GM21529 (cell line): Measurements from ENCODE around the gene NME1.
A peak's percentile ranks its signal among the peaks of the same experiment; 100 is the strongest.
"Not testable (repeated sequence)": the region's sequence is repeated elsewhere in the genome, so short reads cannot be mapped to it uniquely, and the experiment has no call there.

Experiments used
- ATAC-seq: cut with Tn5 transposase; IDR thresholded peaks from one replicate; pipeline ENCODE4 v1.9.1; 2021; ENCODE audit not compliant: unreplicated experiment

The NME1 gene

DNA sequence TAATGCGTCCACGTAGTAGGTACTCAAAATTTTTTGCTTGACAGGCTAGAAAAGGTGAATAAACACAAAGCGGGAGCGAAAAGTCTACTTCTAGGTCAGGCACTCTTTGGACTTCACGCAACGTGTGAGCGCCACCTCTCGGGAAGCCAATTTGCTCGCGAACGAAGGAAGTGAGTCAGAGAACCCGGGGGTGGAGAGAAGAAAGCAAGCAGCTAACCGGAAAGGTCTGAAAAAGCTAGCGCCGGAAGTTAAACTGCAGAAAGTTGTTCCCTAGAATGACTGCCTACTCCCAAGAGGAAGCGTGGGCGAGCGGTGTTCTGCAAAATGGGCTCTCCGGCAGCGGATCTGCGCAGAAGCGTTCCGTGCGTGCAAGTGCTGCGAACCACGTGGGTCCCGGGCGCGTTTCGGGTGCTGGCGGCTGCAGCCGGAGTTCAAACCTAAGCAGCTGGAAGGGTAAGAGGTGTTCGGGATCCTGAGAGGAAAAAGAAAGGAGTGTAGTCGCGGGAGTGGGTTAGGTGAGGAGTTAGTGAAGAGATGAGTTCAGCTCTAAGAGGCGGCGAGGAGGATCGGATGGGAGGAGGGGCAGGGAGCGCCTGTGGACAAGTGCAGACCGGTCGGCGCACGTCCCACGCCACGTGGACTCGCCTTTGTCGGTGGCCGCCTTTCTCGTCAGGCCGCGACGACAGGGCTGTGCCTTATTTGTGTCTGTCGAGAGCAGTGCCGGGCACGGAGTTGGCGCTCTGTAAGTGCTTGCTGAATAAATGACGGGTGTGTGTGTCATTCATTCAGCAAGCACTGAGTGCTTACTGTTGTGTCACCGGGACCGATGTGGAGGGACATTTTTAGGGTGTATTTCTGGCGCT lies at the start of gene NME1:
Gene NME1 (plus strand): TSS at position 350 of the 863 bp plus-strand sequence. CDS start 2,096 bp downstream, outside the sequence.
- peak; percentile 88 for ATAC-seq

DNA sequence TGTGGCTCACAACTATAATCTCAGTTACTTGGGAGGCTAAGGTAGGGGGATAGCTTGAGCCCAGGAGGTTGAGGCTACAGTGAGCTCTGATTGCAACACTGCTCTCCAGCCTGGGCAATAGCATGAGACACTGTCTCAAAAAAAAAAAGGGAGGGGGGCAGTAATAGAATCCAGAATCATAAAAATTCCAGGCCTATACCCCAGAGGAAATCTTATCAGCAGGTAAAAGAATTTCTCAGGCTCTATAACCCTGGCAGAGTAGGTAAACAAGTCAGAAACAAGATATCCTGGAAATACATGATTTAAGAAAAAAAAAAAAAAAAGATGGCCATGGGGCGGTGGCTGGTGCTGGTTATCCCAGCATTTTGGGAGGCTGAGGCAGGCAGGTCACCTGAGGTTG lies 45.6 kb upstream of the NME1 start:
- no peak for ATAC-seq

DNA sequence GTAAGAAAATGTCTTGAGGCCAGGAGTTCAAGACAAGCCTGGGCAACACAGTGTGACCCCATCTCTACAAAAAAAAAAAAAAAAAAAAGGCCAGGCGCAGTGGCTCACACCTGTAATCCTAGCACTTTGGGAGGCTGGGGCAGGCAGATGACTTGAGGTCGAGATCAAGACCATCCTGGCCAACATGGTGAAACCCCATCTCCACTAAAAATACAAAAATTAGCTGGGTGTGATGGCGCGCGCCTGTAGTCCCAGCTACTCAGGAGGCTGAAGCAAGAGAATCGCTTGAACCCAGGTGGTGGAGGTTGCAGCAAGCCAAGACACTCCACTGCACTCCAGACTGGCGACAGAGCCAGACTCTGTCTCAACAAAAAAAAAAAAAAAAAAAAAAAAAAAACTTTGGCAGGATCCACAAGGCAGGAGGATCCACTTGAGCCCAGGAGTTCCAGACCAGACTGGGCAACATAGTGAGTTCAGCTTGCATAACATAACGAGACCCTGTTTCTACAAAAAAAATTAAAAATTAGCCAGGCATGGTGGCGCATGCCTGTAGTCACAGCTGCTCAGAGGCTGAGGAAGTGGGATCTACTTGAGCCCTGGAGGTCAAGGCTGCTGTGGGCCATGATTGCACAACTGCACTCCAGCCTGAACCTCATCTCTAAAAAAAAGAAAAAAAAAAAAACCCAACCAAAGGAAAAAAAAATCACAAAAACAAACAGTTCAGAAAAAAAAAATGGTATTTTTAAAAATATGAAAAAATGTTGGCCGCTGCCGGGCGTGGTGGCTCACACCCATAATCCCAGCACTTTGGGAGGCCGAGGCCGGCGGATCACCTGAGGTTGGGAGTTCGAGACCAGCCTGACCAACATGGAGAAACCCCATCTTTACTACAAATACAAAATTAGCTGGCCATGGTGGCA lies 40.8 kb upstream of the NME1 start:
- not testable (repeated sequence) for ATAC-seq

DNA sequence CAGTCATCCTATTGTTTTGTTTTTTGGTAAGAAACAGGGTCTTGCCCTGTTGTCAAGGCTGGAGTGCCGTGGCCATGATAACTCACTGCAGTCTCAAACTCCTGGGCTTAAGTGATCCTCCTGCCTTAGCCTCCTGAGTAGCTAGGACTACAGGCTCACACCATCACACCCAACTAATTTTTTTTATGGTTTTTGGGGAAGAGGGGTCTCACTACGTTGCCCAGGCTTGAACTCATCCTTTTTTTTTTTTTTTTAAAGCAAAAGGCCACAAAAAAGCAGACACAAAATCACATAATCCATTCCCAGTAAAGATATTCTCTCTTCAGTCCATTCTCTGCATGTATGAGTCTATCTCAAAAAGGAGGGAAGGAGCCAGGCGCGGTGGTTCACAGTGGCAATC lies 38.2 kb upstream of the NME1 start:
- ATAC-seq = no peak

DNA sequence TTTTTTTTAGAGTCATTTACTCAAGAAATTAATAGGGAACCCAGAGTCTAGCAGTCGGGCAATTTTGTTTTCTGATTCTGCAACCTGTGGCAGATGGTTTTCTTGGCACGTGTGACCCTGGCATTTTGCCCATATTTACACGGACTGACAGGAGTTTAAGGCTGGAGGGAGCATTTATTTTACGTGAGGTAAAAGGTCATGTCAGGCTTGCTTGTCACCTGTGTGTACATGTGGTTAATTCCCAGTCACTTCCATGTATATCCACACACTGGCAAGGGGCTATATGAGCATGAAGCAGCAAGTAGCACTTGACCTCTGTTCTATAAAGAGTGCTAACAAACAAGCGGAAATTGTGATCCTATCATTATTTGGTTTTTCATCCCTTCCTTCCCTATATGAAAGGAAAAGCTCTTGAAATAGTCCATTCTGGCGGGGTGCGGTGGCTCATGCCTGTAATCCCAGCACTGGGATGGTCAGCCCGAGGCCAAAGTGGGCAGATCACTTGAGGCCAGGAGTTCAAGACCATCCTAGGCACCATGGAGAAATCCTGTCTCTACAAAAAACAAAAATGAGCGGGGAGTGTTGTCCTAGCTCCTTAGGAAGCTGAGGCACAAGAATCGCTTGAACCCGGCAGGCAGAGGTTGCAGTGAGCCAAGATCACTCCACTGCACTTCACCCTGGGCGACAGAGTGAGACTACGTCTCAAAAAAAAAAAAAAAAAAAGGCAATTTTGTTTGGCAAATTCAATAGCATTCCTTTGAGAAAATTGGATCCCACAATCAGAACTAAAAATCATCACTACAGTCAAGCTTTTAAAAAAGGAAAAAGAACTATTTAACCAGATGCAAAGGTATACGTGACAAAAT lies 34.8 kb upstream of the NME1 start:
- ATAC-seq = no peak

DNA sequence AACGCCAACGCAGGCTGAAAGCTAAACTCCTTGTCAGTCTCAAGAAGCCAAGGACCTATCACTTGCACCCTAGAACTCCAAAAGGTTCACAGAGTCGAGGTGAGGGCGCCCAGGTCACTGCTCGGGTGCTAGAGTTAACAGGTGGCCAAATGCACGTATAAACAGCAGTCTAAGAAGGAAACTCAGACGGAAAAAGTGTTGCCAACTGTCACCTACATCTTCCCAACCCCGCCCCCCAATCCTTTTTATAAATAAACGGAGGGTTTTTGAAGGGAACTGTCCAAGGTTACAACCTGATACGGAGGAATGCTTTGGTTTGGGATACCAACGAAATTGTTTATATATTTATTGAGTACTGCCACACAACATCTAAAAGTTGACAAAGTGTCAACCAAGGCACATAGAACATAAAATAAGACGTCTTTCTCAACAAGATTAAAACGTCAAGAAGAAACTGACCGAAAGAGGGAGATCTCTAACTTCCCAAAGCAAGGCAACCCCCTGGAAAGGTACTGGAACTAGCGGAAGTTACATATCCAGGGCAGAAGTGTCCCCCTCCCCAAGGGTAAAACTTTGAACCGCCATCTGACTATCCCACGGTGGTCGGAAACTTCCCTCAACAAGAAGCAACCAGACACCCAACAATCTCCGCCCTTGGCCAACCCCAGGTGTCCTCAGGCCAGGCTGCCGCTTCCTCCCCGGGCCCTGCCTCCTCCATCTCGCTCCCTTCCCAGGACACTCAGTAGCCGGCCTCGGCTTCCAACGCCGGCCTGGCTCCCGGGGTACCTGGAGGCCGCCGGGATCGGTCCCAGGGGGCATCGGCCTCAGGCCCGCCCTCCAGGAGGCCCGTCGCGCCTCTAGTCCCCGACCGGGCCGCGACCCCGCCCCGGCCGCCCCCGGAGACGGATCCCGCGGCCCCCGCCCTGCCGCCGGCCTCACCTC lies 33.7 kb upstream of the NME1 start:
- ATAC-seq = peak; percentile 31

DNA sequence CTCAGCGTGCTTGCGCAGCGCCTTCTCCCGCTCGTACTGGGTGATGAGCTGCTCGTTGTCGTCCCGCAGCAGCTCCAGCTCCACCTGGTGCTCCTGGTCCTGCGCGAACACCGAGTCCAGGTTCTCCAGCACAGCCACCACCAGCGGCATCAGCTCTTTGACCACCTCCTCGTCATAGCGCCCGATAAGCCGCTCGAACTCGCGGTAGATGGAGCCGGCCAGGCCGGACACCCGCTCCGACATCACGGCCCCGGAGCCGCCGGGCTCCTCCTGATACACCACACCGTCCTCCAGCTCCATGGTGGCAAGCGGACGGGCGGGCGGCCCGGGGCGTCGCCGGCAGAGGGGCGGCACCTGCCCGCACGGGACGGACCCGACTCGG lies 33.0 kb upstream of the NME1 start:
- ATAC-seq = peak; percentile 33

DNA sequence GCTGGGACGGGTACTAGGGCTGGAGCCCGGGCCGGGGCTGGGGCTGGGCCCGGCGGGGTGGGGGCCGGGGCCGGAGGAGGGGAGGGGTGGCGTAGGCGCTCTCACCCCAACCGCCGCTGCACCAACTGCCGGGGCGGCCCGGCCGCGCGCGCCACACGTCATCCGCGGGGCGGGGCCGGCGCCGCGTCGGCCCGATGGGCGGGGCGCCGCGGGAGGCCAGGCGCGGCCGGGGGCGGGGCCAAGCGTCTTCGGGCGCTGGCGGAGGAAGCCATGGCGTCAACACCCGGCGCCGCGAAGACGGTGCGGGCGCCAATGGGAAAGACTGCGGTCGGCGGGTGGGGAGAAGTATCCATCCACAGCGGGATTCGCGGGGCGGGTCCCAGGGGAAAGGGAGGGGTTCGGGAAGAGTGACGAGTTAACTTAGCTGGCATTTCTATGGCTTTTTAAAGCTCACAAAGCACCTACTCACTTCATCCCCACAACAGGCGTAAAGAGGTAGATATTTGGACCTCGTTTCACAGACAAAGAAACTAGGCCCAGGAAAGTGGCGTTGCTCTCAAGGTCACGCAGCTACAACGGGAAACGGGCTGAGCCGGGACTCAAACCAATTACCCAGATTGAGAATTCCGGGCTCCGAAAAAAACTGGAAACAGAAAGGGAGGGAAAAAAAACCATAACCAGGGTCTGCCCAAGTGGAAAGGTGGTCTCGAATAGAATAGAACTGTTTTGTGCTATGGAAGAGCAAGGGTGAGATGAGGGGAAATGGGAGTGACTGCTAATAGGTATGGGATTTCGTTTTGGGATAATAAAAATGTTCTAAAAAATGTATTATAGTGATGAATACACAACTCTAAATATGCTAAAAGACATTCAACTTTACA lies 32.4 kb upstream of the NME1 start, which contains the start of gene SPAG9:
Gene SPAG9 (minus strand): TSS at position 130 of the 881 bp plus-strand sequence. CDS start 212 bp downstream, outside the sequence.
- ATAC-seq = peak; percentile 61

DNA sequence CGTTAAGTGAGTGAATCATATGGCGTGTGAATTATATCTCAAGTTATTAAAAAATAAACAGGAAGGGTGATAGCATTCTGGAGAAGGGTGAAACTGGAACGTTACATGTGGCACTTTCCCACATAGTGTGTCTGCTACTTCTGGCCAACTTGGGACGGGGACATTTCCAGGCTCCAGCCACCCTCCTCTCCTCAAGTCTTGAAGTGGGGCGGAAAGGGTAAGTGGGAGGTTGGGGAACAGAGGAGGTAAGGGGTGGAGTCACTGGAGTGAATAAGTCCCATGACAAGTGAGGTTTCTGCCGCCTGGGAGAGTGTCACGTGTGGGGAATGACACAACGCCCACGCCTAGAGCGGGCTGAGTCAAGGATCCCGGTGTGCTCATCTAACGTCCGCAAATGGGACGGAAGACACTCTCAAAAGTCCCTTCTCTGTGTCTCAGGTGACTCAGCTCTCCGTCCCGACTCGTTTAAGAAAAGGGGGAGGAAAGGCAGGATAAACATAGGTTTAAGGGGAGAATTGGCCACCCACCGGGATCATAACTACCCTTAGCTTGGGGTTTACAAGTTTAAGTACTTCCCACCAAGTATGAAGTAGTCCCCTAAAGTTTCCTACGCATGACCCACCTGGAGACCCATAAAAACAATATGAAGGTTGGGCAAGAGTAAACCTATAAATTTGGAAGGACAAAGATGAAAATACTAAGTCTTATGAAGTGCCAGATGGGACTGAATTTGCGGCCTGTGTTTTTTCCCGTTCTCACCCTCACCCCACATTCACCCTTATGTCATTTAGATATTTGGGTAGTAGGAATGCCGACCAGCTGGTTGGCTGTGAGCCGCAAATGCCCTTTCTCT lies 31.5 kb upstream of the NME1 start:
- peak; percentile 37 for ATAC-seq

DNA sequence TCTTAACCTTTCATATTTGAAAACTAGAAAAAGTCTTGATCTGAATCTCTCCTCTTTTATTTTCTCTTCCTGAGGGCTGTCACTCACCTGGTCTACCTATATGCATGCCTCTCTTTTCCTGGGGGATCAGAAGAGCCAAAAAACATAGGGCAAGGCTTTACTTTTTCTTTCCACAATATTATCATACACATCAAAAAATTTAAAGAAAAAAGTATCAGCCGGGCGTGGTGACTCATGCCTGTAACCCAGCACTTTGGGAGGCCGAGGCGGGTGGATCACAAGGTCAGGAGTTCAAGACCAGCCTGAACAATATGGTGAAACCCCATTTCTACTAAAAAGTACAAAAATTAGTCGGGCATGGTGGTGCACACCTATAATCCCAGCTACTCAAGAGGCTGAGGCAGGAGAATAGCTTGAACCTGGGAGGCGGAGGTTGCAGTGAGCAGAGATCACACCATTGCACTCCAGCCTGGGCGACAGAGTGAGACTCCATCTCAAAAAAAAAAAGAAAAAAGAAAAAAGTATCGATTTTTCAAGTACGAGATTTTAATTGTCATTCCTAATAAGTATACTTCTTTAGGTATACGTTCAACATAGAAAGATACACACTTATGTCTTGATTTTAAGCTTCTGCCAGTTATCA lies 30.8 kb upstream of the NME1 start:
- not testable (repeated sequence) for ATAC-seq

DNA sequence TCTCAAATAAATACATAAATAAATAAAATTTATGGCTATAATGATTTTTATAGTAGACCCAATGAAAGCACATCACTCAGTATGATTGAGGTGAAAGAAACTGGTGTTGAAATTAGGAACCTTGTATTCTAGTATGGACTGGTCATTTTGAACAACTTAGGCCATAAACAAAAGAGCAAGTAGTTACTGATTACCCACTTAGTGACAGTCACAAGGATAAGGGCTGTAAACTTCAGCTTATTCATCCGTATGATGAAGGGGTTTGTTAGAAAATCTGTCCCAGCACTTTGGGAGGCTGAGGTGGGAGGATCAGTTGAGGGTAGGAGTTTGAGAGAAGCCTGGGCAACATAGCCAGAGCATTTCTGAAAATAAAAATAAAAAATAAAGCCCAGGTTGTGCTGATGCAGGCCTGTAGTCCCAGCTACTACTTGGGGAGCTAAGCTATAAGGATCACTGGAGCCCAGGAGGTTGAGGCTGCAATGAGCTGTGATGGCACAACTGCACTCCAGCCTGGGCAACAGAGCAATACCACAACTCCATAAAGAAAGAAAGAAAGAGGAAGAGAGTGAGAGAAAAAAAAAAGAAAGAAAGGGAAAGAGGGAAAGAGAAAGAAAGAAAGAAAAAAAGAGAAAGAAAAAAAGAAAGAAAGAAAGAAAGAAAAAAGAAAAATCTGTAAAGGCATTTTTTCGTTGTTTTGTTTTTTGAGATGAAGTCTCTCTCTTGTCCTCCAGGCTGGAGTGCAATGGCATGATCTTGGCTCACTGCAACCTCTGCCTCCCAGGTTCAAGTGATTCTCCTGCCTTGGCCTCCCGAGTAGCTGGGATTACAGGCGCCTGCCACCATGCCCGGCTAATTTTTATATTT lies 28.5 kb upstream of the NME1 start:
- no peak for ATAC-seq

DNA sequence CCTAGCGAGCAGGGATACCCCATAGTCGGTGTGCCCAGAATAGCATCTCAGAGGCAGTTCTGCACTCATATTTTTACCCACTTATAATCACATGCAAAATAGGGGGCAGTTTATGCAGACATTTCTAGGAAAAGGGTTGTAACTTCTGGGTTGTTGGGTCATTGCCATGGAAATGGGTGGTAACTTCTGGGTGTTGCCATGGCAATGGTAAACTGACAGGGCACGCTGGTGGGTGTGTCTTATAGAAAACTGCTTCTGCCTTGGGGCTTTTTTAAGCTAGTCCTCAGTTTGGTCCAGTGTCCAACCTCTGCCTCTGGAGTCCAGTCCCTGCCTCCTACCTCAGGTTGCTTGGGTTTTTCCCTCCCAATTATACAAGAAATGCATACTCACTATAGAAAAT lies 25.3 kb upstream of the NME1 start:
- ATAC-seq = no peak

DNA sequence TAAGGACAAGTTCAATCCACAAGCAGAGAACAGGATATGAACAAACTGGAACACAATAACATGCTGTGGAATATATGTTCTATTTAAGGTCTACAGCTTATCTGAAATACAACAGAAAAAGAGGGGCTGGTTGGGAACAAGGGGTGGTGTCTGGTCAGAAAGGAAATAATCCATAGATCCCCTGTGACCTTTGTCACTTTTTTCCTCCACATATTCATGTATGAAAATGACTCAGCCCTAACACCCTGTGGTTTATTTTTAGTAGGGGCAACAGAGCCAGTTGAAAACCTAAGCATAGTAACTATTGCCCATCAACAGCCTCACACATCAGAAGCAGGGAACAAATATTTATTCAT lies 20.4 kb upstream of the NME1 start:
- ATAC-seq = peak; percentile 59

DNA sequence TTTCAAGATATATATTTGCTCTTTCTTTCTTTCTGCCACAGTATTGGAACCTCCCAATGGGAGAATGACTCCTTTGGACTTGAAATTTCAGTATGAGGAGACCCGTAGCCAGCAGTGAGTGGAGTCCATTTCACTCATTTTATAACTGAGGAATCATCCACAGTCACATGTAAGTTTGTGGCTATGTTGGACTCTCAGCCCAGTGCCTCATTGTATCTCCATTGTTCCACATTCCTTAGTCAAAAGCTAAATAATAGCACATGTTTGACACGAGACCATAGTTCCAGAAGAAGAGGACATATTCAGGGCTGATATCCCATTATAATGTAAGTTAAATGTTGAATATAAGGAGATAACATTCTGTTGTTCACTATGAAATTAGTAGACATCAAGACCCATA lies 20.0 kb upstream of the NME1 start:
- no peak for ATAC-seq

DNA sequence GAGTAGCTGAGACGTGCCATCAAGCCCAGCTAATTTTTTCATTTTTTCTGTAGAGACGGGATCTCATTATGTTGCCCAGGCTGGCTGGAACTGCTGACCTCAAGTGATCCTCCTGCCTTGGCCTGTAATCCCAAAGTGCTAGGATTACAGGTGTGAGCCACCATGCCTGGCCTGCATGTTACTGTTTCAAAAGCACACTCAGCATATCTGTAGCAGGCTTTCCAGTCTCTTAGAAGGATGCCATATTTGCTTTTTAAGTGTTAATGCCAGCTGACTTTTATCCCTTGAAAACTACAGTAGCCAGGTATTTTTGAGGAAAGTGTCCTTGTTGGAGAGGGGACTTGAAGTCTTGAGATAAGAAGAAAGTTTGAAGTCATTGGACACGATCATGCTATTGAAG lies 17.4 kb upstream of the NME1 start:
- ATAC-seq = no peak

DNA sequence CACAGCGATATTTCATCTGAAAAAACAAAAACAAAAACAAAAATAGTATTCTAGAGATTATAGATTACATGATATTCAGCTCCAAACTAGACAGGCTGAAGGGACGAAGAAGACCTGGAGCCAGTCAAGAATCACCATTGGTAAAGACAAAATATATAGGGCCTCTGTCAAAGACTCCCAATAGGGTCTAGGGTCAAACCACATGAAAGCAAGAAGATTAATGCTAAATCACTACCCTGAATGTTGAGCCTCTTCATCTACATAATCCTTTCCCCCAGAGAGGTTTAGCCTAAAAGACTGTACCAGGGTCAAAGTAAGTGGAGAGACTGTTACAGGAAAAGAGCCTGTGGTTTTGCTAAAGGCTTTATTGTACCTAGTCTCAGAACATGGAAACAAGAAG lies 10.8 kb upstream of the NME1 start:
- no peak for ATAC-seq
